ENCODE data around the gene TMEM151A. TPM values are rescaled to one million over a fixed set of nuclear protein-coding genes. Genes with fewer than 3 reads are reported as not detected.
"Not testable (repeated sequence)": the region's sequence is repeated elsewhere in the genome, so short reads cannot be mapped to it uniquely, and the experiment has no call there.

TMEM151A gene
- total RNA-seq, 3 donors from 2014 or later, result 0.16 to 1.6 (median 0.33) TPM

DNA sequence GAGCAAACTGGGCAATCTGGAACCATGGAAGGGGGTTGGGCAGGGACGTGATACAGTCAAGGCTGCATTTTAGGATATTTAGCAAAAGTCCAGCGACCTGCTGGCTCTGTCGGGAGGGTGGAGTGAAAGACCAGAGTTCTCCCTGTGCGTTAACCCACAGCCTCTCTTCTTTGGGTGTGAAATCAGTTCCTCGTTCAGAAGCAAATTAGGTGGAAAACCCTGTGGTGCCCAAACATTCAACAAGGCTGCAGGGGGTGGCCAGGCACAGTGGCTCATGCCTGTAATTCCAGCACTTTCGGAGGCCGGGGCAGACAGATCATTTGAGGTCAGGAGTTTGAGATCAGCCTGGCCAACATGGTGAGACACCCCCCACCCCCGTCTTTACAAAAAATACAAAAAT is 5.9 kb downstream of the TMEM151A start:
- no peak overlapping the region for H3K4me3 ChIP-seq
- no peaks in the 10 kb centered on the region for H3K36me3 ChIP-seq
- no peak for DNase-seq (ENCODE audit: low spot score in 2 of 2)
- H3K4me1 ChIP-seq, result no peaks in the 10 kb centered on the region
- no peaks in the 10 kb centered on the region for H3K9me3 ChIP-seq
- intact Hi-C loops (cut with DNase I; ENCODE audit: low total_unique reads), result no loop called here
- TF ChIP-seq POLR2A (IDR thresholded peaks at IDR 0.05) (no peak), POLR2AphosphoS5 (IDR thresholded peaks at IDR 0.05) (no peak), CTCF (IDR thresholded peaks at IDR 0.05) (no peak)
- H3K27me3 ChIP-seq, result peaks cover 0 to 30% of the 10 kb centered on the region in 2 donors
- H3K27ac ChIP-seq, result no peak overlapping the region

DNA sequence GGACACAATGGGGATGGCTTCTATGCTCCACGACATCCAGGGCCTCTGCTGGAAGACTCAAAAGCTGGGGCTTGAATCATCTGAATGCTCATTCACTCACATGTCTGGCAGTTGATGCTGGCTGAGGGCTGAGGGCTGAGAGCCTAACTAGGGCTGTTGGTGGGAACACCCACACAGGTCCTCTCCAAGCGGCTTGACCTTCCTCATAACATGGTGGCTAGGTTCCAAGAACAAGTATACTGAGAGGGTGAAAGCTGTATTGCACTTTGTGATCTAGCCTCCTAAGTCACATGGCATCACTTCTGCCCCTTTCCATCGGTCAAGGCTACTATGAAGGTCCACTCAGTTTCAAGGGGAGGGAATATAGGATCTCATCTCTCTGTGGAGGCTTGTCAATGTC is 7.5 kb downstream of the TMEM151A start:
- Histone ChIP-seq H3K27ac (no peak overlapping the region), H3K27me3 (peaks cover 0 to 14% of the 10 kb centered on the region in 2 donors), H3K9me3 (no peaks in the 10 kb centered on the region), H3K4me1 (no peaks in the 10 kb centered on the region), H3K4me3 (no peak overlapping the region), H3K36me3 (no peaks in the 10 kb centered on the region)
- TF ChIP-seq CTCF (IDR thresholded peaks at IDR 0.05) (no peak), POLR2A (IDR thresholded peaks at IDR 0.05) (no peak), POLR2AphosphoS5 (IDR thresholded peaks at IDR 0.05) (no peak)
- intact Hi-C loops (cut with DNase I; ENCODE audit: low total_unique reads), result no loop called here
- no peak for DNase-seq (ENCODE audit: low spot score in 2 of 2)

- Histone ChIP-seq H3K36me3 (no peaks in the 10 kb centered on the region), H3K4me3 (no peak overlapping the region), H3K27me3 (no peaks in the 10 kb centered on the region), H3K4me1 (no peaks in the 10 kb centered on the region), H3K27ac (no peak overlapping the region), H3K9me3 (no peaks in the 10 kb centered on the region)
- TF ChIP-seq POLR2AphosphoS5 (IDR thresholded peaks at IDR 0.05) (no peak), POLR2A (IDR thresholded peaks at IDR 0.05) (no peak), CTCF (IDR thresholded peaks at IDR 0.05) (no peak)
- intact Hi-C loops (cut with DNase I; ENCODE audit: low total_unique reads), result no loop called here
- no peak for DNase-seq (ENCODE audit: low spot score in 2 of 2)
Observed at GRCh38 chr11:66302656-66303055, 11.0 kb downstream of the TMEM151A start.

DNA sequence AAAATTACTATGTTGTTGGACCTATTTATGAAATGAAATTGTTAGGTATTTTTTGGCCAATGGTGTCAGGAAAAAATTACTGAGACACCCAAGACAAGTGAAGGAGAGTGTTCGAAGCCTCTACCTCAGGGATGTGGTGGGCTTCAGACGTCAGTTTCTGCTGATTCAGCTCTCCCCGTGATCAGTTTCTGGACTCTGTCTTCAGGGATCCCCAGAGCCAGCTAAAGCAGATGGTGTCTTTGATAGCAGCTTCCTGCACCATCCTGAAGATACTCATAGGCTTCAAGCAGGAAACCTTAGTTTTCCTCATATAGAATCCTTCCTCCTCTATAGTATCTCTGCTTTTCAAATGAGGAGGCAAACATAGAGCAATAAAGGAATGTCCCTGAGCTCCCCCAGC is 17.8 kb downstream of the TMEM151A start:
- TF ChIP-seq CTCF (IDR thresholded peaks at IDR 0.05) (no peak), POLR2A (IDR thresholded peaks at IDR 0.05) (no peak), POLR2AphosphoS5 (IDR thresholded peaks at IDR 0.05) (no peak)
- intact Hi-C loops (cut with DNase I; ENCODE audit: low total_unique reads), result no loop called here
- no peak overlapping the region for H3K4me3 ChIP-seq
- no peaks in the 10 kb centered on the region for H3K9me3 ChIP-seq
- no peak for DNase-seq (ENCODE audit: low spot score in 2 of 2)
- peaks cover 0 to 6% of the 10 kb centered on the region in 2 donors for H3K4me1 ChIP-seq
- no peak overlapping the region for H3K27ac ChIP-seq
- H3K36me3 ChIP-seq, result no peaks in the 10 kb centered on the region
- no peaks in the 10 kb centered on the region for H3K27me3 ChIP-seq

DNA sequence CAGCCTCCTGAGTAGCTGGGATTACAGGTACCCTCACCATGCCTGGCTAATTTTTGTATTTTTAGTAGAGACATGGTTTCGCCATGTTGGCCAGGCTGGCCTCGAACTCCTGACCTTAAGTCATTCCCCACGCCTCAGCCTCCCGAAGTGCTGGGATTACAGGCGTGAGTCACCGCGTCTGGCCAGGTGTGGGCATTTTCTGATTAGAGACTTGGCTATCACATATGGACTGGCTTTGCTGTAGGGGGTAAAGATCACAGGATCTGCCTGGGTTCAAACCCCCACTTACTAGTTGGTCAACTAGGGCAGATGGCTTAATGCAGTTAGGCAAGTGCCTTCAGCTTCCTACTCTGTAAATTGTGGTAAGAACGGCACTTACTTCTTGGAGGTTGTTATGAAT is 18.6 kb downstream of the TMEM151A start:
- TF ChIP-seq POLR2A (IDR thresholded peaks at IDR 0.05) (no peak), POLR2AphosphoS5 (IDR thresholded peaks at IDR 0.05) (no peak), CTCF (IDR thresholded peaks at IDR 0.05) (no peak)
- Histone ChIP-seq H3K9me3 (no peaks in the 10 kb centered on the region), H3K4me1 (peaks cover 0 to 6% of the 10 kb centered on the region in 2 donors), H3K27ac (no peak overlapping the region), H3K36me3 (no peaks in the 10 kb centered on the region), H3K4me3 (no peak overlapping the region), H3K27me3 (peaks cover 0 to 3% of the 10 kb centered on the region in 2 donors)
- DNase-seq (ENCODE audit: low spot score in 2 of 2), result no peak
- intact Hi-C loops (cut with DNase I; ENCODE audit: low total_unique reads), result no loop called here

DNA sequence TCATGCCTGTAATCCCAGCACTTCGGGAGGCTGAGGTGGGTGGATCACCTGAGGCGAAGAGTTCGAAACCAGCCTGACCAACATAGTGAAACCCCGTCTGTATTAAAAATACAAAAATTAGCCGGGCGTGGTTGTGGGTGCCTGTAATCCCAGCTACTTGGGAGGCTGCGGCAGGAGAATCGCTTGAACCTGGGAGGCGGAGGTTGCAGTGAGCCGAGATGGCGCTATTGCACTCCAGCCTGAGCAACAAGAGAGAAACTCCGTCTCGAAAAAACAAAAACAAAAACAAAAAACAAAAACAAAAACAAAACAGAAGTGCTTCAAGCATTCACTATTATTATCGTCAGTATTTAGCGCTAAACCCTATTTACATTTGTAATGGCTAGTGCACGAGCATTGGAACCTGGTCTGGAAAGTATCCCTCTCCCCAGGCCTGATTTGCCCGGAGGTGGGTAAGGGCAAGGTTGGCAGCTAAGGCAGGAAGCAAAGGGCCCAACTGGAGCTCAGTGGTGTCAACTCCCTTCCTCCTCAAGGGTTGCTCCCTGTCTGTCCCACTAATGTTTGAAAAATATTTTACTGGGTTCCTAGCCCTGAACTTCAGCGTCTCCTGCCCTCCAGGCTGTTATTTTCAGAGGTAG is 19.2 kb downstream of the TMEM151A start:
- H3K27me3 ChIP-seq; H3K4me1 ChIP-seq; intact Hi-C loops (cut with DNase I; ENCODE audit: low total_unique reads); H3K4me3 ChIP-seq; H3K9me3 ChIP-seq; H3K27ac ChIP-seq; H3K36me3 ChIP-seq; DNase-seq (ENCODE audit: low spot score in 2 of 2): not testable (repeated sequence)
